Lung (tissue), 12 donors: ENCODE results near the gene ZNF777. TPM values are rescaled to one million over a fixed set of nuclear protein-coding genes. Genes with fewer than 3 reads are reported as not detected.
"Not testable (repeated sequence)": the region's sequence is repeated elsewhere in the genome, so short reads cannot be mapped to it uniquely, and the experiment has no call there.

Experiments used
- ATAC-seq: fragments of 200-7000 bp; cut with Tn5 transposase; one replicate; pipeline ENCODE4 v1.9.1; 2020; ENCODE audit warnings: moderate number of reproducible peaks; ENCODE audit not compliant: insufficient read depth, low FRiP score
- DNase-seq, 3 donors: peaks; one replicate each; pipeline ENCODE4 v3.0.0-alpha.2; 2013 to 2017
- H3K27ac ChIP-seq, 2 donors: one replicate each; pipeline ENCODE4 v1.5.1; 2013; ENCODE audit warnings: mild to moderate bottlenecking in 2 of 2, moderate library complexity in 2 of 2, control low read depth in 1 of 2, inconsistent platforms in 1 of 2, low read depth in 1 of 2, low read length in 1 of 2
- H3K27me3 ChIP-seq, 3 donors: one replicate each; pipeline ENCODE4 v1.5.1; 2013; ENCODE audit warnings: low read length in 2 of 3; ENCODE audit not compliant: control insufficient read depth in 3 of 3, insufficient read depth in 3 of 3
- H3K36me3 ChIP-seq, 4 donors: one replicate each; pipeline ENCODE4 v1.5.1; 2013; ENCODE audit warnings: low read length in 4 of 4, mild to moderate bottlenecking in 1 of 4, moderate library complexity in 1 of 4; ENCODE audit not compliant: control insufficient read depth in 4 of 4, insufficient read depth in 4 of 4
- H3K4me1 ChIP-seq, 5 donors: one replicate each; pipeline ENCODE4 v1.5.1; 2013; ENCODE audit warnings: low read length in 5 of 5, mild to moderate bottlenecking in 2 of 5, moderate library complexity in 1 of 5; ENCODE audit not compliant: control insufficient read depth in 5 of 5, insufficient read depth in 5 of 5
- H3K4me3 ChIP-seq: one replicate; pipeline ENCODE4 v1.5.1; 2013; ENCODE audit warnings: mild to moderate bottlenecking, control low read depth, moderate library complexity
- H3K9ac ChIP-seq, 2 donors: one replicate each; pipeline ENCODE4 v1.5.1; 2013; ENCODE audit warnings: low read length in 2 of 2, control low read depth in 1 of 2; ENCODE audit not compliant: insufficient read depth in 1 of 2
- H3K9me3 ChIP-seq, 4 donors: one replicate each; pipeline ENCODE4 v1.5.1; 2013; ENCODE audit warnings: low read length in 3 of 4, mild to moderate bottlenecking in 1 of 4, moderate library complexity in 1 of 4; ENCODE audit not compliant: control insufficient read depth in 4 of 4, insufficient read depth in 3 of 4
- CTCF ChIP-seq: IDR thresholded peaks from 2 replicates; pipeline ENCODE4 v1.5.1; 2012; ENCODE audit warnings: mild to moderate bottlenecking; ENCODE audit errors: control extremely low read depth, extremely low read depth
- WGBS, 2 donors: extraction: QIAGEN DNeasy Blood & Tissue Kit; methylation state at CpG; one replicate each; pipeline ENCODE4 v1.1.7; 2013; 5-methylcytosine and 5-hydroxymethylcytosine counted together
- polyA plus RNA-seq, 2 donors: library from polyadenylated mRNA; stranded (reverse); fragments of 200-250 nt; gene quantifications; one replicate each; pipeline ENCODE4 v1.2.1, GENCODE V29; 2013
- total RNA-seq, 2 donors: library from RNA; depleted of rRNA in 1 of 2; stranded (reverse); fragments of >200 nt in 1 of 2; gene quantifications; one replicate each; pipeline ENCODE4 v1.2.1, GENCODE V29; 2014 to 2021
- donor health status: control.
- donor health status: control.
- donor health status: Bipolar disorder and iron deficiency.
- donor health status: healthy.
- donor health status: DM: yes; HTN: yes; CAD: no.

Gene ZNF777
- total and polyA plus RNA-seq, 4 donors: 7.6 to 12.3 (median 8.6) TPM

- Histone ChIP-seq H3K36me3 (peaks cover 11 to 22% (median 21%) of the 10 kb centered on the region in 4 donors), H3K9me3 (no peaks in the 10 kb centered on the region), H3K9ac (peak overlapping the region in 1 of 2 donors; percentile 1), H3K27ac (peak overlapping the region in 1 of 2 donors; percentile 91), H3K4me1 (peaks cover 0 to 20% (median 13%) of the 10 kb centered on the region in 5 donors), H3K27me3 (no peaks in the 10 kb centered on the region), H3K4me3 (no peak overlapping the region)
- DNase-seq: peak; percentile 88 to 94 (median 91)
- no peak for TF ChIP-seq CTCF
- no peak for ATAC-seq
- WGBS, 2 donors: 50 to 69% methylated on average over 10 to 13 of the region's 13 CpGs
Observed at GRCh38 chr7:149495785-149496641, 35.2 kb upstream of the ZNF777 start.

GRCh38 chr7:149494738-149495368 is 34.0 kb upstream of the ZNF777 start:
- Histone ChIP-seq H3K27me3 (no peaks in the 10 kb centered on the region), H3K9ac (no peak overlapping the region), H3K9me3 (no peaks in the 10 kb centered on the region), H3K4me3 (no peak overlapping the region), H3K4me1 (peaks cover 0 to 19% (median 13%) of the 10 kb centered on the region in 5 donors), H3K27ac (peak overlapping the region in 1 of 2 donors; percentile 42), H3K36me3 (peaks cover 11 to 34% (median 24%) of the 10 kb centered on the region in 4 donors)
- WGBS, 2 donors: 44 to 63% methylated on average over 6 of the region's 6 CpGs
- DNase-seq (peak; percentile 36 to 87 (median 70)), ATAC-seq (no peak)
- no peak for TF ChIP-seq CTCF

- not testable (repeated sequence) for H3K4me3 ChIP-seq, H3K9ac ChIP-seq, DNase-seq, H3K9me3 ChIP-seq, H3K27me3 ChIP-seq, H3K27ac ChIP-seq, ATAC-seq
- WGBS, 2 donors: 88 to 93% methylated on average over 14 to 18 of the region's 20 CpGs
- H3K36me3 ChIP-seq: peaks cover 11 to 40% (median 26%) of the 10 kb centered on the region in 4 donors
- H3K4me1 ChIP-seq: peaks cover 0 to 19% (median 13%) of the 10 kb centered on the region in 5 donors
Observed at GRCh38 chr7:149493975-149494374, 33.1 kb upstream of the ZNF777 start.

- DNase-seq (no peak), ATAC-seq (no peak)
- no peaks in the 10 kb centered on the region for H3K9me3 ChIP-seq
- 96 to 97% methylated on average over 9 of the region's 9 CpGs for WGBS, 2 donors
- peaks cover 0 to 19% (median 13%) of the 10 kb centered on the region in 5 donors for H3K4me1 ChIP-seq
- no peak overlapping the region for H3K4me3 ChIP-seq
- H3K9ac ChIP-seq: no peak overlapping the region
- H3K27me3 ChIP-seq: no peaks in the 10 kb centered on the region
- H3K36me3 ChIP-seq: peaks cover 11 to 43% (median 26%) of the 10 kb centered on the region in 4 donors
- H3K27ac ChIP-seq: no peak overlapping the region
- no peak for TF ChIP-seq CTCF
Observed at GRCh38 chr7:149493366-149493765, 32.5 kb upstream of the ZNF777 start.
